HG03097 (cell line): ENCODE measurements around the gene SEH1L.
"Not testable (repeated sequence)": the region's sequence is repeated elsewhere in the genome, so short reads cannot be mapped to it uniquely, and the experiment has no call there.

Source experiments
- ATAC-seq: cut with Tn5 transposase; IDR thresholded peaks from one replicate; pipeline ENCODE4 v1.9.1; 2021; ENCODE audit not compliant: unreplicated experiment, low FRiP score

SEH1L gene

DNA sequence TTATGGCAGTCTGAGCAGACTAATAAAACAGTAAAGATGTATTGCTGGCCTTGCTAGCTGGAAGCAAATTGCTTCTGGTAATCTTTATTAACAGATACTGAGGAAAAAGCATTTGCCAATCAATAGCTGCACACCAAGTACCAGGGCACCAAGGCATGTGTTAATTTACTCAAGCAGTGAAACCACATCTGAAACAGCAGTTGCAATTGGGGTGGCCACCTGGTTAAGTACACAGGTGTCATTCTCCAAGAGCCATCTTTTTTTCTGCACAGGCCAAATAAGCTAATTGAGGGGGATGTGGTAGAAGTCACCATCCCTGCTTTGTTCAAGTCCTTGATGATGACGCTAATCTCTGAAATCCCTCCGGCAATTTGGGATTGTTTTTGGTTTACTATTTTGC lies 8.6 kb upstream of the SEH1L start:
- no peak for ATAC-seq

DNA sequence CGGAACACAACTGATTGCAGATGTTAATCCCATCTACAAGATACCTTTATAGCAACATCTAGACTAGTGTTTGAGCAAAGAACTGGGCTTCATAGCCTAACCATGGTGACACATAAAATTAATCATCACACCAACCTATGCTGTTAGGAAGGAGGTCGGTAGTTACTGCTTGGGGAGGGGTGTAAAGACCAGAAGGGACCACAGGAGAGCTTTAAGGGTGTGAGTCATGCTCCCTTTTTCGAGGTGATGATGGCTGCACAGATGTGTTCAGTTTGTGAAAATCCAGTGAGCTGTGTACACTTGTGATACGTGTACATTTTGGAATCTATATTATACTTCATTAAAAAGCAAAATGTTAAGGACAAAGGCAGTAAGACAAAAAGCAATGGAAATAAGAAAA lies 4.6 kb upstream of the SEH1L start:
- no peak for ATAC-seq

DNA sequence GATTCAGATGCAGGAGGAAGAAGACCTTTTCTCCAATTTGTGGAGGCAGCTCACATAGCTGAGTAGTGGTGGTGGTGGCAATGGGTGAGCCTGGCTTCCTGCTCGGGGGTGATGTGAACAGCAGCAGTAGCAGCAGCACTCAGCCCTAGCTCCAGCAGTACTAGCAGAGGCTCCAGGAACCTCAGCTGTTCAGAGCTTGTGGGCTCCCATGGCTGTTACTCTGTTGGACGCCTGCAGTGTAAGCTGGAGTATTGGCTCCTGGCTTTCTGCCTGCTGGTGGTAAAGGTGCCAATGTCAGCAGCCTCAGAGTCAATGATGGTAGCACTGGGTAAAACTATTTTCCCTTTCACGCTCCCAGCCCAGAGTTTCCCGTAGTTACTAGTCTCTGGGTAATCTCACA lies 3.1 kb upstream of the SEH1L start:
- no peak for ATAC-seq

DNA sequence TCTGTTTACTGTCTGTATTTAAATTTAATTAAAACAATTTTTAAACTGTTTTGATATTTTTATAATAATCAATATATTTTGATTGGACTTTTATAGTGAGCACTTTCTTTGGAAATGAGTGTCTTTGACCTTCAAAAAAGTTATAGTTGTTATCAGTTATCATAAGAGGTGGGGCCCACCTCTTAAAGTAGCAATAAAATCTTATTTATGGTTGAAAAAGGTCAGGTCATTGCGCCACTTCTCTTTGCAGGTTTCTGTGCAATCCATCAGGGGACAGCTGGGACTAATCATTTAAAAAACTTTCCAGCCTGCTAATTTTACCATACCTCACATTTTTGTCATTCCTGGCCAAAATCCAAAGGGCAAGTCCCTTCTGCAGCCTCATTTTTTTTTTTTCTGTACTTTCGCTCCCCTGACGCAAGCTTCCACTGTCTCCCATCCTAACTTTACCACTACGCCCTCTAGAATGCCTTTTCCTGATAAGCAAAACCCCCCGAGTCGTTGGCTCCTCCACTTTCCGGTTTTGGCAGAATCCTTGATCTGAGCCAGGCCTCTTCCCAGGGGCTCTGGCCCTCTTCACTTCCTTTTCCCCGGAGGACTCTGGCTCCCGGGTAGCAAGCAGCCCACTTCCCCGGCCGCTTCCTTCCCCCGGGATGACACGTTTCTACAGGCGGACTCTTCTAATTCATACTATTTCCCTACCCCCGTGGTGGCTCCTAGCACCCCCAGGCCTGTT lies 1.1 kb upstream of the SEH1L start:
- ATAC-seq = peak; percentile 2

DNA sequence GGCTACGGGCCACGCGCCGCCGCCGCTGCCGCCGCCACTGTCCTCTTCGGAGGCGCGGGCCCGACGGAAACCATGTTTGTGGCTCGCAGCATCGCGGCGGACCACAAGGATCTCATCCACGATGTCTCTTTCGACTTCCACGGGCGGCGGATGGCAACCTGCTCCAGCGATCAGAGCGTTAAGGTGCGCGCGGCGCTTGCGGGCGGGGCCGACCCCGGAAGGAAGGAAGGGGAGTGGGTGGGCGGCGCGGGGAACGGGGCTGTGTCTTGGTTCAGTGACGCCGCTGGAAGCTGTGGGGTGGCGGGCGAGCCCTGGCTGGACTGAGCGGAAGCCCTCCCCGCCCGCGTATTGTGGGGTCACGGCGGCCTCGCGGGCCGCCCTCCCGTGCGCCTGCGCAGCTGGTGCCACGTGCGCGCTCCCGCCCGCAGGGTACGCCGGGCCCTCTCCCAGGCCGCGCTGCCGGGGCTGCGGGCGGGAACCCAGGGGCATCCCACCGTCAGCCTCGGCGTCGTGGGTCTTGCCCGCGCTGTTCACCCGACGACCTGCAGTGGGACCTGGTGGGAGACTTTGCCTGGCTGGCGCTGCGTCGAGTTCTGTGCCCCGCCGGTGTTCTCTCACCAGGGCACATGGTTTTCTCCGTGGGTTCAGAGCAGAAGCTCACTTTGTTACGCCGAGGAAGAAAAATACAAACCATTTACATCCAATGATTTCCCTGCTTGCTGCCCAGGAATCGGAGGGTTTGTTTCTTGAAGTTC lies 416 bp downstream of the SEH1L start:
- ATAC-seq = peak; percentile 72

DNA sequence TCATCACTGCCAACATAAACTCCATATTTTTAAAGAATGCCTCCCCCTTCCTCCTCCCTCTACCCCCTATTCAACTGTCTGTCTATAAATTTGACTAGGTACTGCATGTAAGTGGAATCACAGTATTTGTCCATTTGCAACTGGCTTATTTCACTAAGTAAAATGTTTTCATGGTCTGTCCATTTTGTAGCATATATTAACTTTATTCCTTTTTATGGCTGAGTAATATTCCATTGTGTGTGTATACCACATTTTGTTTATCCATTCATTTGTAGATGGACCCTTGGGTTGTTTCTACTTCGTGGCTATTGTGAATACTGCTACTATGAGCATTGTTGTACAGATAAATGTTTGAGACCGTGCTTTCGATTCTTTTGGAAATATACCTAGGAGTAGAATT lies 10.7 kb downstream of the SEH1L start:
- ATAC-seq = no peak

DNA sequence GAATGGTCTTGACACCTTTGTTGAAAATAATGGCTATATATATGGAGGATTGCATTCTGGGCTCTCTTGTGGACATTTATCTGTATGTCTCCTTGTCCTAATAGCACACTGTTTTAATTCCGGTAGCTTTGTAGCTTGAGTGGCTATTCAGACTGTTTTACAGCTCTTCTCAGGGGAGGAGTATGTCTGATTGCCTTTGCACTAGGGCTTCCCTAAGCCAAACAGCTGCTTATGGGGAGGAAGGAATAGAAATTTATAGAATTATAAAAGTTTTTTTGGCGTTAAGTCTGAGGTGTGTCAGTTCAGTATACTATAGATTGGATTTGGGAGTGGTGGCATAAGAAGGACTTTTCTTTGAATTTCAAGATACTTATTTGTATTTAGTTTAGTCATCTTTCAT lies 12.6 kb downstream of the SEH1L start:
- no peak for ATAC-seq

DNA sequence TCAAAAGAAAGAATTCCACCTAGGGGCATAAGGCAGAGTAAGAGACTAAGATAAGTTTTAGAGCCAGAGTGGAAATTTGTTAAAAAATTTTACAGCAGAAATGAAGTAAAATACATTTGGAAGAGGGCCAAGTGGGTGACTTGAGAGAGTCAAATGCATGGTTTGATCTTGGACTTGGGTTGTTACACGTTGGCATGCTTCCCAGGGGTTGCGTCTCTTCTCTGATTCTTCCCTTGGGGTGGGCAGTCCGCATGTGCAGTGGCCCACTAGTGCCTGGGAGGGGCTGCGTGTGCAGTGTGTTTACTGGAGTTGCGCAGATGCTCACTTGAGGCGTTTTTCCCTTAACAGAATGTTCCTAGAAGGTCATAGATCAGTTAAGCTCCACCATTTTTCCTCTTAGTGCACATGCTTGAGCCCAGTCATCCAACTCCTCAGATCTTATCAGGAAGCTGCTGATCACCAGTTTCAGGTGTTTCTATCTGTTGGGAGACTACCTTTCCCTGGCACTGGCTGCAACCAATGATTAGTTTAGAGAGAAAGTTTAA lies 13.1 kb downstream of the SEH1L start:
- no peak for ATAC-seq

DNA sequence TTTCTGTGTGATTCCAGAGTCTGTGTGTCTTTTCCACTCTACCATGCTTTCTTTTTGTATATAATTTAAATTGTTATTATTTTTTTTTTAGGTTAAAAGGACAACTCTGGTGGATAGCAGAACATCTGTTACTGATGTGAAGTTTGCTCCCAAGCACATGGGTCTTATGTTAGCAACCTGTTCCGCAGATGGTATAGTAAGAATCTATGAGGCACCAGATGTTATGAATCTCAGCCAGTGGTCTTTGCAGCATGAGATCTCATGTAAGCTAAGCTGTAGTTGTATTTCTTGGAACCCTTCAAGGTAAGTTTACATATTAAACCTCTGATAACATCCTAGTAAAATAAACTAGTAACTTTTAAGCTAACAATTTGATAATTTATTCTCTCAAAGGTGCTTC lies 15.3 kb downstream of the SEH1L start:
- ATAC-seq = no peak

DNA sequence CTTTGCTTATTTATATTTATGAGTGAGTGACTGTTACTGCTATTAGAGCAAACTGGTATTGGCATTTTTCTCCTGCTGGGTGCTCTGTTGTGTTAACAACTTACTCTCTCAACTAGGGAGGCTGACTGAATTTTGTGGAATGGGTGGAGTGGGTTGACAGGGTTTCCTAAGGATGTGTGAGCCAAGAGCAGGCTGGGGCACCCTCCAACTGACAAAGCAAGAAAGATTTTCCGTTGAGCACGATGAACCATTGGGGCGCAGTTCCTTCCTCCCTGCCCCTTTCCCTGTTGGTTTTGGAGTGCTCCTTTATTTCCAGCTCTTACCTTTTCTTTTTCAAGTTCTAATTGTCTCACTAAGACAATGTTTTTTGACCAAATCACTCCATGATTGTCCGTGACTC lies 20.3 kb downstream of the SEH1L start:
- no peak for ATAC-seq

DNA sequence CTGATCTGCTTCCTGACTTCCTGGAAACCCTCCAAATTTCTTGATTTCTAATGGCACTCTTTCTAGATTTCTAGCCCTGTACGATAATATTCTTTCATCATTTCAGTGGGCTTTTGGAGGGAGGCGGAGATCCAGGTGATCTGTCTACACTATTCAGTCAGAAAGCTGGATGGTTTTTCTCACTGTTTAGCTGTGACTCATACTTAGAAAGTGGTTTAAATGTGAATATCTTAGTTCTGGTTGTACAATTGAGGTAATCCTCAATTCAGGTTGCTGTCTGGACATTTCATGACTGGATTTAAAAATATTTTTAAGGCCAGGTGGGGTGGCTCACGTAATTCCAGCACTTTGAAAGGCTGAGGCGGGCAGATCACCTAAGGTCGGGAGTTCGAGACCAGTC lies 20.8 kb downstream of the SEH1L start:
- ATAC-seq = no peak

DNA sequence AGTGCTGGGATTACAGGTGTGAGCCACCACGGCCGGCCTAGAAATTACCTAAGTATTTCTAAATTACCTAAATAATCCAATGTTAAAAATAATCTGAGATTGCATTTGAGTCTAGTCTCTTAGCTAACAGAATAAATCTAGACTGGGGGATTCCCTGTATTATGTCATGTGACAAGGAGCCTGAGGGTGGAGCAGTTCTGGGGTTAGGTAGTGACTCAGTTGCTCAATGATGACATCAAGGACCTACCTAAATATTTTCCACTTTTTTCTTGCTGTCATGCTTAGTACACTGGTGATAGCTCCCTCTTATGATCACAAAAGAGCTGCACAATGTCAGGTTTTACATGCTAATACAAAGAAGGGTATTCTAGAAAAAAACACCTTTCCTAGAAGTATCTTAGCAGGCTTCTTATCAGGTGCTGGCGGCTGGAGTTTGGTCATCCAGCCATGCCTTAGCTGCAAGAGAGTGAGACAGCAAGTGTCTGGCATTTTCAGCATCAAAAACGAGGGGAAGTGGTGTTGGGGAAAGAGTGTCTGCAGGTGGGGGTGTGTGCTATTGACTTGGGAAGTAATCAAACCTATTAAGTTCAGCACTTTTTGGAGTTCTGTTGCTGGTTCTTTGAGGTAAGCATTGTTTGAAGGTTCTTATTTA lies 25.9 kb downstream of the SEH1L start:
- no peak for ATAC-seq

DNA sequence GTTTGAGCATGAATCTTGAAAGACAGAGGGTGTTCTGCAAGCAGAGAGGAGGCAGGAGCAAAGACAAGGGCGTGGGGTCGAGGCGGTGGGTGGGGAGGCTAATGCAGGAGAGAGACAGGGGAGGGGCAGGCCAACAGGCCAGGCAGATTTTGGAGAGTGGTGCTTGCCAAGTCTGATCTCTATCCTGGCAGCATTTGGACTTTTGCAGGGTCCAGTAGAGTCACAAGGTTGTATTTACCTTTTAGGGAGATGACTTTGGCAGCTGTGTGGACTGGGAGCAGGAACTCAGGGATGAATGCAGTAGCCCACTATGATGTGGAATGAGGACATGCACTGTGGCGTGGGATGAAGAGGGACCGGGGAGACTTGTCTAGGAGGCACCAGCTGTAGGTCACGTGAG lies 27.7 kb downstream of the SEH1L start:
- ATAC-seq = no peak

DNA sequence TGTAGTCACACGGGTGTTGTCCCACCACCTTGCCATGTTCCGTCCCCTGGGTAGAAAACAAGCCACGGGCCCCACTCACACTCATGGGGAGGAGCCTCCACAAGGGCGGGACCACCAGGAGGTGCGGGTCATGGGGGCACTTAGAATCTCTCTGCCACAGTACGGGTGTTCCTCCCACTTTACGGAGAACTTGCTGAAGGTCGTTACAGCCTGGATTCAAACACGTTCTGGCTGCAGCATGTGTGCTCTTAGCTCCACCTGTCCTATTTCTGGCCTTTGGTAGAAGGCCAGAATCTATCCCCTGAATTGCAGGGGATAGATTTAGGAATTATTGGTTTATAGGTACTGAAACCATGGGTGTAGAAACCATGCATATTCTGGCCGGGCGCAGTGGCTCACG lies 28.5 kb downstream of the SEH1L start:
- ATAC-seq = no peak

DNA sequence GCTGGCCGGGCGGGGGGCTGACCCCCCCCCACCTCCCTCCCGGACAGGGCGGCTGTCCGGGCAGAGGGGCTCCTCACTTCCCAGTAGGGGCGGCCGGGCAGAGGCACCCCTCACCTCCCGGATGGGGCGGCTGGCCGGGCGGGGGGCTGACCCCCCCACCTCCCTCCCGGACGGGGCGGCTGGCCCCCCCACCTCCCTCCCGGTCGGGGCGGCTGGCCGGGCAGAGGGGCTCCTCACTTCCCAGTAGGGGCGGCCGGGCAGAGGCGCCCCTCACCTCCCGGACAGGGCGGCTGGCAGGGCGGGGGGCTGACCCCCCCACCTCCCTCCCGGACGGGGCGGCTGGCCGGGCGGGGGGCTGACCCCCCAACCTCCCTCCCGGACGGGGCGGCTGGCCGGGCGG lies 32.3 kb downstream of the SEH1L start:
- not testable (repeated sequence) for ATAC-seq

DNA sequence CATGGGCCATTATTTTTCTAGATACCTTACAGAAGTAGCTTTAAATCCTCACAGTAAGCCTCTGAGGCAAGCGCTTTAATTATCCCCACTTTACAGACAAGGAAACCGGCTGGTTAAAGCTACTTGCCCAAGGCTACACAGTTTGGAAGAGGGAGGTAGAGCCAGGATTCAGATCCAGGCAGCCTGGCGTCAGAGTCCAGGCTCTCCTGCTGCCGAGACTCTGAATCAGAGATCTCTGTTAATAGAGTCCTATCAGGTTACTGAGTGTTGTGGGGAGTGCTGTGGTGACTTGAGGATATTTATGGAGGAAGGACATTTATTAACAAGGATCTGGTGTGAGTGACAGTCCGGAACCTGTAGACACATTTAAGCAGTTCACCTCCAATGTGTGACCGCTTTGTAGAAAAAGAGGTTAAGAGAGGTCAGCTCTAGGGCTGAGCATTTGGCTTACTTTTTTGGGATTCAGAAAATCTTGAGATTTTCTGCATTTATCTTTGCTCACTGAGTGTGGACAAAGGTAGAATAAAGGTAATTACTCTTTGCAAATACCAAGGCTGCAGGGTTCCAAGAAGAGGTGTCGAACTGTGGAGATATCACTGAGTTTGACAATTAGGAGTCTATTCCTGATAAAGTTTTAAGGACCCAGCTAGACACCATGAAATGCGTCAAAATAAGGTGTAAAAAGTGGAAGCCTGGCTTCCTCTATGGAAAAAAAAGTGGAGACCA lies 41.7 kb downstream of the SEH1L start:
- no peak for ATAC-seq

DNA sequence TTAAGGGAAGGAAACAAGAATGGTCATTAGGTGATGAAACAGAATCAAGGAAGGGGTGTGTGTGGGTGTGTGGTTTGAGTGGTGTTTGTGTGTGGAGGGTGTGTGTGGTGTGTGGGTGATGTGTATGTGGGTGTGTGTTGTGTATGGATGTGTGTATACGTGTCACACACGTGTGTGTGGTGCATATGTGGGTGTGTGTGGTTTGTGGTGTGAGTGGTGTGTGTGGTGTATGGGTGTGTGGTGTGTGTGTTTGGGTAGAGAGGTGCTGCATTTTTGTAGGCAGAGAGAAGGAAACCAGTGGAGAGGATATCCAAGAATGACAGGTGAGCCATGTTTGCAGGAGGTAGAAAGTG lies 42.3 kb downstream of the SEH1L start:
- no peak for ATAC-seq

DNA sequence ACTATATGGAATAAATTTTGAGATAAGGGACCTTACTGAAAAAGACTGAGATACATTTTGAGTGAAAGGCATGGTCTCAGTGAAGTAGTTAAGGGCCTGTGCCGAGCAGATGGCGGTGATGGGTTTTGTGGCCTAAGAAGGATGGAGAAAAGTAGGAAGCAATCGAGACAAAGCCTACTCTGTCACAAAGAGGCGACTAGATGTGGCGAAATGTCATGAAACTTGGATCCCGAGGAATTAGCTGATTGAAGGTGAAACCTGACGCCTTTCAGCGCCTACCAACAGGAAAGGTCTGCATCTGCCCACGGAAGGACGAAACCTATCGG lies 42.8 kb downstream of the SEH1L start:
- ATAC-seq = no peak

DNA sequence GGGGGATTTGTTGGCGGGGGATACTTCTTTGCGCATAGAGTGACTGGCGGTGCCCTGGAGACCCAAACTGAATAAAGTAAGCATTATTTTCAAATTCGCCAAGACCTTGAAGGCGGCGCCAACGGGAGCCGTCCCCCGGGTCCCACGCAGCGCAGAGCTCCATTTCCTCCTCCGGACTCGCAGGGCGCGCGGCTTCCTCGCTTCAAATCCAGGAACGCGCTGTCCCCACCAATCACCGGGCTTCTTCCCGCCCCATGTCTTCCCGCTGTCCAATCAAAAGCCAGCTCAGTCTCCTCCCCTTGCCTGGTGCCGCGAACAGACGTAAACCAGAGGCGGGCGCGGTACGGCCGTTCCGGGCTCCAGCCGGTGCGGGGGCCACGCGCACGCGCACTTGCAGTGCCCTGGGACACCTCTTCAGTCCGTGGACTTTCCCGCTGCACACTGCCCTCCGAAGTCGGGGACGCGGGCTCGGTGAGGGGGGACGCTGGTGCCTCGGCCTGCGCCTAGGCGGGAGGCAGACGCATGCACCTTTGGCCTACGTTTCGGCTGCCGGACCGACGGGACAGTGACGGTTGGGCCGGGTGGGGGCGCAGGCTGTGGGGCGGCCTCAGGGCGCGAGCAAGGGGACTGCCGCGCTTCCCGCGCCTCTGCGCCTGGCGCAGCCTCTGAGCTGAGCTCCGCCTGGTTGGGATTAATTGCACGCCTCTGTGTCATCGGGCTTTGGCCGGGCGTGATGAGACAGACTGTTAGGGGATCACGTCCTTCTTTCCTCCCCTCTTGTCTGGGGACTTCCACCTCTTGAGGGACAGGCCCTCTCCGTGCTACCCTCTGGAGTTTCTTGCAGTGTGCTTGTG lies 43.4 kb downstream of the SEH1L start, which contains the start of gene CEP192:
CEP192 (plus strand) TSS at position 396 of the 854 bp plus-strand sequence. CDS start 8,063 bp downstream, outside the sequence.
- ATAC-seq = peak; percentile 81

DNA sequence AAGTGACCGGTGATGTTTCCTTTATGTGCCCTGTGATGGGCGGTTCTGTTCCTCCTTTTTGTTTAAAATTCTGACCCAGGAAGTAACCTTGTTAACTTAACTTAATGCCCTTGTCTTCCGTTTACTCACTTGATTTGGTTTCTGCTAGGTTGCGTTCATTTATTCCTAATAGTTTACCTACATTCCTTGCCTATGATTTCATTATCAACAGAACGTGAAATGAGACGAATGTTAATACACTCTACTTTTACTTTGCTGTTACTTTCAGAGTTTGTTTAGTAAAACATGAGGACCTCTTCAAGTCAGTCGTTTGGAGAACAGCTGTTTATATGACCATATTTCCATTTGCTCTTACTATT lies 44.0 kb downstream of the SEH1L start:
- no peak for ATAC-seq
